Esophagus squamous epithelium (tissue), 5 donors: ENCODE data around the gene SVIP. TPM values are rescaled to one million over a fixed set of nuclear protein-coding genes. Genes with fewer than 3 reads are reported as not detected.

Experiments used
- DNase-seq: peaks from one replicate; lab custom pipeline; 2025; lab: John Stamatoyannopoulos, UW
- H3K27ac ChIP-seq, 4 donors: fragments of 200-600 bp; sonication (generic); one replicate each; pipeline ENCODE4 v1.5.1; 2016 to 2019; ENCODE audit warnings: mild to moderate bottlenecking in 1 of 4
- H3K27me3 ChIP-seq, 4 donors: fragments of 200-600 bp; sonication (generic); 1 replicate in 3 of 4; 2 replicates in 1 of 4; pipeline versions ENCODE4 v1.5.1 to v1.6.0; 2017 to 2021; ENCODE audit warnings: antibody characterized with exemption in 1 of 4
- H3K36me3 ChIP-seq, 3 donors: fragments of 200-600 bp; sonication (generic); one replicate each; pipeline ENCODE4 v1.5.1; 2016 to 2019
- H3K4me1 ChIP-seq, 3 donors: fragments of 200-600 bp; sonication (generic); one replicate each; pipeline ENCODE4 v1.5.1; 2017 to 2019
- H3K4me3 ChIP-seq, 4 donors: fragments of 200-600 bp; sonication (generic); 1 replicate in 3 of 4; 2 replicates in 1 of 4; pipeline ENCODE4 v1.5.1; 2016 to 2019; ENCODE audit warnings: mild to moderate bottlenecking in 2 of 4, moderate library complexity in 1 of 4
- H3K9me3 ChIP-seq, 3 donors: fragments of 200-600 bp; sonication (generic); one replicate each; pipeline ENCODE4 v1.5.1; 2016 to 2019
- POLR2A ChIP-seq, 4 donors: fragments of 450-650 bp; IDR thresholded peaks; one replicate each; pipeline ENCODE4 v1.6.1; 2017; ENCODE audit warnings: antibody characterized with exemption in 4 of 4, mild to moderate bottlenecking in 4 of 4, moderate library complexity in 3 of 4
- WGBS, 2 donors: methylation state at CpG; one replicate each; pipeline ENCODE4 v1.1.5; 2018; 5-methylcytosine and 5-hydroxymethylcytosine counted together
- intact Hi-C: fragments of 100-400 bp; cut with DNase I; formaldehyde crosslinking; loops from one replicate; pipeline ENCODE4 v1.15.0; 2022
- total RNA-seq, 4 donors: library from RNA; depleted of rRNA; stranded (reverse); fragments of >200 nt; gene quantifications; one replicate each; pipeline ENCODE4 v1.1.0, GENCODE V29; 2016
- TF ChIP-seq, protein P1 (sequence below), 6 experiments: fragments of 450-650 bp in 4 of 6; fragments of 200-600 bp in 2 of 6; sonication (generic) in 2 of 6; IDR thresholded peaks; one replicate each; pipeline ENCODE4 v1.5.1; 2016 to 2019; ENCODE audit warnings: antibody characterized with exemption in 6 of 6, mild to moderate bottlenecking in 4 of 6, moderate library complexity in 4 of 6
- donor health status: DM: yes; HTN: yes; CAD: no.

Gene SVIP
- total RNA-seq, 4 donors from 2014 or later, result 6.1 to 11.3 (median 8.0) TPM

DNA sequence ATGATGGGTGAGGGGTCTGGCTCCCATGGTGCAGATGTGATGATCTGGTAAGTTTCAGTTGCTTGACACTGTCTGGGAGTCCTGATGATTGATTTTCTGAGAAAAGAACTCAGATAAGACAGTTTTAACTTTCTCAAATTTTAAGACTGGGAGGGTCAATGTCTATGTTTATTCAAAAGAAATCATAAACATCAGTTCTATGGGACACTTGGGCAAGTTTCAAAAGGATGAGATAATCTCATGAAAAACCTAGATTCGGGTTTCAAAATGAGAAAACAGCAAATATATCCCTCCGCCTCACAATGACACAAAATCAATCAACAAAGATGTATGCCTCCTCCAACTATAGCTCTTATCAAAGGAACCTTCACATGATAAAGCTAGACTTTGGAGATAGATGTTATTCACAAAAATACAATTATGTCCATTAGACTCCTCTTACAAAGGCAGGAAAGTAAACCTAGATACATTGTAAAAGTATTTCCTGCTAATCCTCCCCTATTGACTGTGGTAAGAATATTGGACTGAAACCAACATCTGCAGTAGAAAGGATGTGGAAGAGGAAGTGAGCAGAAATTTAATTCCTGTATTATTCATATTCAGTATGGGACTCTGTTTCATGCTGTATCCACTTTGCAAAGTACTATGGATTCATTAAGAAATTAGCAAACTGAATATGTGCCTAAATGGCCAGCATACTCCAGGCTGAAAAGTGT, 21.6 kb downstream of the SVIP start:
- Histone ChIP-seq H3K9me3 (no peaks in the 10 kb centered on the region), H3K27me3 (peaks cover 0 to 5% (median 0%) of the 10 kb centered on the region in 4 donors), H3K4me1 (peaks cover 0 to 9% (median 0%) of the 10 kb centered on the region in 3 donors), H3K27ac (peak overlapping the region in 2 of 4 donors; percentile 16 to 25), H3K4me3 (no peak overlapping the region), H3K36me3 (no peaks in the 10 kb centered on the region)
- WGBS, 2 donors, result 63 to 68% methylated on average over 2 of the region's 2 CpGs
- no peak for TF ChIP-seq POLR2A (IDR thresholded peaks at IDR 0.05)
- TF ChIP-seq, protein P1, sequence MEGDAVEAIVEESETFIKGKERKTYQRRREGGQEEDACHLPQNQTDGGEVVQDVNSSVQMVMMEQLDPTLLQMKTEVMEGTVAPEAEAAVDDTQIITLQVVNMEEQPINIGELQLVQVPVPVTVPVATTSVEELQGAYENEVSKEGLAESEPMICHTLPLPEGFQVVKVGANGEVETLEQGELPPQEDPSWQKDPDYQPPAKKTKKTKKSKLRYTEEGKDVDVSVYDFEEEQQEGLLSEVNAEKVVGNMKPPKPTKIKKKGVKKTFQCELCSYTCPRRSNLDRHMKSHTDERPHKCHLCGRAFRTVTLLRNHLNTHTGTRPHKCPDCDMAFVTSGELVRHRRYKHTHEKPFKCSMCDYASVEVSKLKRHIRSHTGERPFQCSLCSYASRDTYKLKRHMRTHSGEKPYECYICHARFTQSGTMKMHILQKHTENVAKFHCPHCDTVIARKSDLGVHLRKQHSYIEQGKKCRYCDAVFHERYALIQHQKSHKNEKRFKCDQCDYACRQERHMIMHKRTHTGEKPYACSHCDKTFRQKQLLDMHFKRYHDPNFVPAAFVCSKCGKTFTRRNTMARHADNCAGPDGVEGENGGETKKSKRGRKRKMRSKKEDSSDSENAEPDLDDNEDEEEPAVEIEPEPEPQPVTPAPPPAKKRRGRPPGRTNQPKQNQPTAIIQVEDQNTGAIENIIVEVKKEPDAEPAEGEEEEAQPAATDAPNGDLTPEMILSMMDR (IDR thresholded peaks at IDR 0.05), result no peak
- DNase-seq, result no peak
- intact Hi-C loops, result no loop called here

DNA sequence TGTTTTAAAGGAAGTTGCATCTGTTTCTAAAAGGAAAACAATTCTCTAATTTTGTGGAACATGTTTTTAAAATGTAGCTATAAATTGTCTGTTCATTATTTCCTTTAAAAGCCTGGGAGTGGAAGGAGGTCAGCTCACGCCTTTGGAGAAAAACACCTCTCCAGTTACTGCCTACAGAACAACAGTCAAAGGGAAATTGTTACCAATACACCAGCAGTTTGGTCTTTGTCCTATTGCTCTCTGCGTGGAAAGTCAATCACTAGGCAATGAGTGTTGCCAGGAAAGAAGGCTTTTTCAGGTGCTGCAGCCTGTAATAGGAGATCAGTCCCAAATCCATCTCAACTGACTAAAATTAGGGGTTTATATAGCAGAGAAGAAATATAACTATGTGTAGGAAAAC, 22.2 kb downstream of the SVIP start:
- H3K9me3 ChIP-seq, result no peaks in the 10 kb centered on the region
- 65 to 79% methylated on average over 2 of the region's 2 CpGs for WGBS, 2 donors
- no peak overlapping the region for H3K4me3 ChIP-seq
- TF ChIP-seq, protein P1 (IDR thresholded peaks at IDR 0.05), result no peak
- TF ChIP-seq POLR2A (IDR thresholded peaks at IDR 0.05), result no peak
- H3K27ac ChIP-seq, result no peak overlapping the region
- H3K36me3 ChIP-seq, result no peaks in the 10 kb centered on the region
- H3K27me3 ChIP-seq, result peaks cover 0 to 5% (median 0%) of the 10 kb centered on the region in 4 donors
- intact Hi-C loops, result no loop called here
- H3K4me1 ChIP-seq, result peaks cover 0 to 9% (median 0%) of the 10 kb centered on the region in 3 donors
- no peak for DNase-seq

DNA sequence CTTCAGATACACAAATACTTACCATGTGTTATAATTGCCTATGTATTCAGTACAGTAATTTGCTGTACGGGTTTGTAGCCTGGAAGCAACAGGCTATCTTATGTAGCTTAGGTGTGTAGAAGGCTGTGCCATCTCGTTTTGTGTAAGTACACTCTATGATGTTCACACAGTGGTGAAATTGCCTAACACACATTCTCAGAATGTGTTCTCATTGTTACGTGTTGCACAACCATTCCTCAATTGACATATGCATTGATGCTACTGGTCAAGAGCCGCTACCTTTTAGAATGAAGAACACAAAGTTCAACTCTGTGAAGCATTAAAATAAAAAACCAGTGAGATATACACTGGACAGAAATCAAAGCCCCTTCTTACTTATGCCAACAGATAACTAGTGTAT, 26.7 kb downstream of the SVIP start:
- Histone ChIP-seq H3K4me1 (no peaks in the 10 kb centered on the region), H3K4me3 (no peak overlapping the region), H3K27me3 (peaks cover 0 to 9% (median 0%) of the 10 kb centered on the region in 4 donors), H3K9me3 (no peaks in the 10 kb centered on the region), H3K27ac (no peak overlapping the region), H3K36me3 (no peaks in the 10 kb centered on the region)
- 68 to 70% methylated on average over 4 of the region's 4 CpGs for WGBS, 2 donors
- intact Hi-C loops, result no loop called here
- no peak for DNase-seq
- no peak for TF ChIP-seq POLR2A (IDR thresholded peaks at IDR 0.05)
- TF ChIP-seq, protein P1 (IDR thresholded peaks at IDR 0.05), result no peak

DNA sequence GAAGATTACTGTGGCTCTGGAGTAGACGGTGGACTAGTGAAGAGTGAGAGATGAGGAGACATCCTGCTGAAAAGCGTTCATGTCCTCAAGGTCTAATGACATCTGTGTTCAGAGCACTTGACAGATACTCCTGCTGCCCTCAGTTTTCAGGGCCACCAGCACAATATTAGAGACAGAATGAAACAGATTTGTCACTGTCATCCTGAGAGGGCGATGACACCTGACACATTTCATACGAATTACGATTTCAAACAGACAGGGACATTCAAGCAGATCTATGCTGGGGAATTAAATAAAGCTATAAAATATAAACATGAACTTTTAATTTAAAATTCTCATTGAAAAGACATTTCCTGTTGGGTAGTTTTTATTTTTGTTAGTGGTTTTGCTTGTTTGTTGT, 29.1 kb downstream of the SVIP start:
- TF ChIP-seq, protein P1 (IDR thresholded peaks at IDR 0.05), result no peak
- no peak for TF ChIP-seq POLR2A (IDR thresholded peaks at IDR 0.05)
- 82 to 85% methylated on average over 5 of the region's 5 CpGs for WGBS, 2 donors
- intact Hi-C loops, result no loop called here

DNA sequence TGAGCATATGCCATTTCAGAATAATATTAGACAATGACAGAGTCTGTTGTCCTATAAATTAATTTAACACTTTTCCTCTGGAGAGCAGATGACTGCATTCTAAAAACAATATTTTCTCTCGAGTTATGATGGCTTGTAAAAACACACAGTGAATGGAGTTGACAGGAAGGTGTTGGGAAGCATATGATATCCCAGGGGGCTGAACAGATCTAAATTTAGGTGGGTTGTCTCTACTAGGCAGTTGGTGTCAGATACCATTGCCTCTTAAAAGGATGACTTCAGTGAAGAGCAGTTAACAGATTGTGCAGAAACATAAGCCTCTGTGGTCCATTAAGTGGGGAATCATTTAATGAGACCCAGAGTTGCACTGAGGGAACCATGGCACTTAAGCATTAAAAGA, 30.7 kb downstream of the SVIP start:
- intact Hi-C loops, result no loop called here
- H3K27me3 ChIP-seq, result peaks cover 0 to 6% (median 0%) of the 10 kb centered on the region in 4 donors
- 55 to 59% methylated on average over 1 of the region's 1 CpG for WGBS, 2 donors
- TF ChIP-seq, protein P1 (IDR thresholded peaks at IDR 0.05), result no peak
- TF ChIP-seq POLR2A (IDR thresholded peaks at IDR 0.05), result no peak
- no peaks in the 10 kb centered on the region for H3K4me1 ChIP-seq
- DNase-seq, result no peak
- H3K9me3 ChIP-seq, result no peaks in the 10 kb centered on the region
- H3K4me3 ChIP-seq, result no peak overlapping the region
- H3K36me3 ChIP-seq, result no peaks in the 10 kb centered on the region
- no peak overlapping the region for H3K27ac ChIP-seq

More for the DNA sequence above, 29.1 kb downstream of the SVIP start:
- H3K27me3 ChIP-seq, result peaks cover 0 to 9% (median 0%) of the 10 kb centered on the region in 4 donors
- no peak for DNase-seq
- H3K36me3 ChIP-seq, result no peaks in the 10 kb centered on the region
- H3K27ac ChIP-seq, result no peak overlapping the region
- H3K4me3 ChIP-seq, result no peak overlapping the region
- H3K9me3 ChIP-seq, result no peaks in the 10 kb centered on the region
- H3K4me1 ChIP-seq, result no peaks in the 10 kb centered on the region
